Activated CD4-positive, alpha-beta T cell treated with anti-CD3 and anti-CD28 coated beads, Interleukin-2, amount 50 U/mL, for 1 hour (primary cell): ENCODE data around the gene FIGNL1.

ENCODE experiments used
- DNase-seq: peaks from one replicate; pipeline ENCODE4 v3.0.0-alpha.2; 2020

The FIGNL1 gene

DNA sequence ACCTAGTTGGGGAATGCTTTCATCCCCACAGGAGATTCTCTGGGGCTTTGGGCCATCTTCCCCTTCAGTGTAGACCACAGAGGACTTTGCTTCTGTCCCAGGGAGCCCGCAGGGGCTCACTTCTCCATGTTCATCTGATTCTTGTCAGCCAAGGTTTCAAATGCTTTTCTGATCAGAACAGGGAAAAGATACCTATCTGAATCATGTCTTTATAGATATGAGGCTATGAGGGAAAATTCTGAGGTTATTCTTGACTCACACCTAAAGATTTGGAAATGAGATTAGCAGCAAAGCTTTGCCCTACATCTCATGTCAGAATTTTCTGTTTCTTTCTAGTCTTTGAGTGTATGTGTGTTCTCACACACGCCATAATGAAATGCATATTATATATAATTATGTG, 53.3 kb downstream of the FIGNL1 start:
- DNase-seq = no peak

- no peak for DNase-seq
Observed at GRCh38 chr7:50394315-50394714, 55.8 kb downstream of the FIGNL1 start.
